H9 (cell line): ENCODE results near the gene PLPP1. TPM values are rescaled to one million over a fixed set of nuclear protein-coding genes. Genes with fewer than 3 reads are reported as not detected.

Experiments
- DNase-seq: peaks from one replicate; pipeline ENCODE4 v3.0.0-alpha.2; 2017
- H2AFZ ChIP-seq: one replicate; pipeline ENCODE4 v1.6.1; 2013; ENCODE audit warnings: mild to moderate bottlenecking, low read length, control low read depth, moderate library complexity
- H2AK5ac ChIP-seq: 2 replicates; pipeline ENCODE4 v1.6.1; 2013; ENCODE audit warnings: low read length, control low read depth, mixed read lengths; ENCODE audit not compliant: insufficient read length
- H2BK120ac ChIP-seq: one replicate; pipeline ENCODE4 v1.6.1; 2013; ENCODE audit warnings: low read depth, mild to moderate bottlenecking, low read length, control low read depth, inconsistent platforms; ENCODE audit not compliant: poor library complexity, severe bottlenecking
- H2BK12ac ChIP-seq: 2 replicates; pipeline ENCODE4 v1.6.1; 2013; ENCODE audit warnings: low read length, control low read depth, mixed read lengths, low read depth; ENCODE audit not compliant: insufficient read length
- H2BK15ac ChIP-seq: 2 replicates; pipeline ENCODE4 v1.6.1; 2013; ENCODE audit warnings: low read depth, low read length, control low read depth
- H2BK20ac ChIP-seq: one replicate; pipeline ENCODE4 v1.6.1; 2013; ENCODE audit warnings: low read depth, mild to moderate bottlenecking, low read length, control low read depth, inconsistent platforms; ENCODE audit not compliant: poor library complexity, severe bottlenecking
- H2BK5ac ChIP-seq: 2 replicates; pipeline ENCODE4 v1.6.1; 2013; ENCODE audit warnings: low read length, control low read depth, mixed read lengths; ENCODE audit not compliant: insufficient read length
- H3K14ac ChIP-seq: 2 replicates; pipeline ENCODE4 v1.6.1; 2013; ENCODE audit warnings: low read length, control low read depth; ENCODE audit not compliant: insufficient read depth
- H3K18ac ChIP-seq: 2 replicates; pipeline ENCODE4 v1.6.1; 2013; ENCODE audit warnings: low read depth, mild to moderate bottlenecking, mixed read lengths, low read length, control low read depth; ENCODE audit not compliant: insufficient read length
- H3K23ac ChIP-seq: 2 replicates; pipeline ENCODE4 v1.6.1; 2013; ENCODE audit warnings: low read length, control low read depth, mixed read lengths, low read depth; ENCODE audit not compliant: insufficient read length
- H3K23me2 ChIP-seq: 2 replicates; pipeline ENCODE4 v1.6.1; 2013; ENCODE audit warnings: low read depth, mild to moderate bottlenecking, mixed read lengths, low read length, control low read depth; ENCODE audit not compliant: insufficient read length, poor library complexity, severe bottlenecking
- H3K27ac ChIP-seq: 2 replicates; pipeline ENCODE4 v1.5.1; 2013; ENCODE audit warnings: low read length, control low read depth, mixed read lengths, low read depth; ENCODE audit not compliant: insufficient read length
- H3K27me3 ChIP-seq: 2 replicates; pipeline ENCODE4 v1.6.1; 2013; ENCODE audit warnings: low read length, control low read depth, inconsistent platforms; ENCODE audit not compliant: insufficient read depth
- H3K4ac ChIP-seq: 2 replicates; pipeline ENCODE4 v1.6.1; 2013; ENCODE audit warnings: low read depth, mild to moderate bottlenecking, control low read depth, inconsistent platforms, low read length, moderate library complexity
- H3K4me1 ChIP-seq: 2 replicates; pipeline ENCODE4 v1.6.1; 2013; ENCODE audit warnings: low read length, control low read depth, inconsistent platforms; ENCODE audit not compliant: insufficient read depth
- H3K4me2 ChIP-seq: 2 replicates; pipeline ENCODE4 v1.6.1; 2013; ENCODE audit warnings: low read length, control low read depth, mixed read lengths; ENCODE audit not compliant: insufficient read length, insufficient read depth
- H3K56ac ChIP-seq: 2 replicates; pipeline ENCODE4 v1.6.1; 2013; ENCODE audit warnings: low read depth, mild to moderate bottlenecking, mixed read lengths, low read length, control low read depth; ENCODE audit not compliant: insufficient read length
- H3K79me1 ChIP-seq: 2 replicates; pipeline ENCODE4 v1.6.1; 2013; ENCODE audit warnings: low read depth, mild to moderate bottlenecking, moderate library complexity, low read length, control low read depth, inconsistent platforms; ENCODE audit not compliant: insufficient read depth, poor library complexity, severe bottlenecking
- H3K79me2 ChIP-seq: 2 replicates; pipeline ENCODE4 v1.6.1; 2013; ENCODE audit warnings: low read length, control low read depth, inconsistent platforms; ENCODE audit not compliant: insufficient read depth
- H3K9ac ChIP-seq: 2 replicates; pipeline ENCODE4 v1.6.1; 2013; ENCODE audit warnings: low read length, control low read depth, mixed read lengths; ENCODE audit not compliant: insufficient read length; ENCODE audit errors: extremely low read depth
- H3K9me3 ChIP-seq: one replicate; pipeline ENCODE4 v1.6.1; 2013; ENCODE audit warnings: low read depth, low read length, inconsistent platforms; ENCODE audit not compliant: control insufficient read depth
- H3T11ph ChIP-seq: one replicate; pipeline ENCODE4 v1.6.1; 2013; ENCODE audit warnings: mild to moderate bottlenecking, low read length, control low read depth, inconsistent platforms
- H4K20me1 ChIP-seq: one replicate; pipeline ENCODE4 v1.6.1; 2013; ENCODE audit not compliant: control insufficient read depth, insufficient read length, insufficient read depth
- H4K5ac ChIP-seq: 2 replicates; pipeline ENCODE4 v1.6.1; 2013; ENCODE audit warnings: low read depth, mild to moderate bottlenecking, mixed read lengths, low read length, control low read depth; ENCODE audit not compliant: insufficient read length
- H4K8ac ChIP-seq: replicated peaks from 2 replicates; pipeline ENCODE4 v1.6.1; 2013; ENCODE audit warnings: low read length, control low read depth, mixed read lengths, low read depth; ENCODE audit not compliant: insufficient read length
- H4K91ac ChIP-seq: 2 replicates; pipeline ENCODE4 v1.6.1; 2013; ENCODE audit warnings: low read depth, mild to moderate bottlenecking, moderate library complexity, mixed read lengths, low read length, control low read depth; ENCODE audit not compliant: insufficient read length
- H3K27ac Mint-ChIP-seq, 3 experiments: 2 replicates in 2 of 3; 3 replicates in 1 of 3; pipeline ENCODE4 v1.8.0; 2020 to 2021; ENCODE audit warnings: mixed read lengths in 3 of 3, mild to moderate bottlenecking in 1 of 3, moderate library complexity in 1 of 3
- H3K27me3 Mint-ChIP-seq: 2 replicates; pipeline ENCODE4 v1.8.0; 2021; ENCODE audit warnings: low read depth, mild to moderate bottlenecking, moderate library complexity, mixed read lengths
- H3K36me3 Mint-ChIP-seq, 3 experiments: 2 replicates in 2 of 3; 3 replicates in 1 of 3; pipeline ENCODE4 v1.8.0; 2020 to 2021; ENCODE audit warnings: low read depth in 3 of 3, mixed read lengths in 3 of 3; ENCODE audit not compliant: insufficient read depth in 1 of 3
- H3K4me1 Mint-ChIP-seq, 2 experiments: 2 replicates each; pipeline ENCODE4 v1.8.0; 2020; ENCODE audit warnings: mixed read lengths in 2 of 2
- H3K4me3 Mint-ChIP-seq, 2 experiments: 2 replicates in 1 of 2; 3 replicates in 1 of 2; pipeline ENCODE4 v1.8.0; 2020 to 2021; ENCODE audit warnings: mild to moderate bottlenecking in 2 of 2, mixed read lengths in 2 of 2, moderate library complexity in 1 of 2
- H3K9me3 Mint-ChIP-seq, 2 experiments: 2 replicates in 1 of 2; 3 replicates in 1 of 2; pipeline ENCODE4 v1.8.0; 2020; ENCODE audit warnings: mild to moderate bottlenecking in 2 of 2, mixed read lengths in 2 of 2, moderate library complexity in 1 of 2
- CTCF ChIP-seq: fragments of 200-600 bp; sonication (generic); conservative IDR thresholded peaks from 3 replicates; pipeline ENCODE4 v1.8.0; 2021; ENCODE audit warnings: antibody characterized with exemption, mild to moderate bottlenecking
- total RNA-seq: library from RNA; stranded (reverse); gene quantifications from 2 replicates; pipeline ENCODE4 v1.2.1, GENCODE V29; 2021

The PLPP1 gene
- total RNA-seq, 1 experiment from 2014 or later, result 85.9 TPM

- no peak overlapping the region for H2BK15ac ChIP-seq
- no peak for DNase-seq
- H3K9ac ChIP-seq, result no peak overlapping the region
- peaks cover 15% of the 10 kb centered on the region; the same call in 1 of the 2 replicates for H3K79me2 ChIP-seq
- H2BK120ac ChIP-seq, result no peak overlapping the region
- H3T11ph ChIP-seq, result no peak overlapping the region
- no peak overlapping the region for H4K8ac ChIP-seq
- no peak overlapping the region for H3K23ac ChIP-seq
- H3K27me3 Mint-ChIP-seq, result no peaks in the 10 kb centered on the region
- H3K9me3 ChIP-seq, result no peaks in the 10 kb centered on the region
- H3K4me2 ChIP-seq, result no peak overlapping the region
- peak overlapping the region in 1 of 3 experiments; percentile 64; a peak in 2 of 7 replicates for H3K27ac Mint-ChIP-seq
- H2BK5ac ChIP-seq, result no peak overlapping the region
- no peak overlapping the region for H3K4me3 Mint-ChIP-seq
- TF ChIP-seq CTCF, result no peak
- H4K5ac ChIP-seq, result no peak overlapping the region
- no peaks in the 10 kb centered on the region for H3K9me3 Mint-ChIP-seq
- no peak overlapping the region for H2AFZ ChIP-seq
- H4K91ac ChIP-seq, result no peak overlapping the region
- peaks cover 3% of the 10 kb centered on the region; the same call in 1 of the 2 replicates for H3K4me1 ChIP-seq
- peaks cover 0 to 20% (median 6%) of the 10 kb centered on the region in 3 experiments; a peak in 5 of 7 replicates for H3K36me3 Mint-ChIP-seq
- no peaks in the 10 kb centered on the region for H3K27me3 ChIP-seq
- no peak overlapping the region for H2BK20ac ChIP-seq
- no peak overlapping the region for H2BK12ac ChIP-seq
- H3K14ac ChIP-seq, result no peak overlapping the region
- no peak overlapping the region for H3K27ac ChIP-seq
- peaks cover 31 to 50% of the 10 kb centered on the region in 2 experiments for H3K4me1 Mint-ChIP-seq
- H3K79me1 ChIP-seq, result no peaks in the 10 kb centered on the region
- H3K56ac ChIP-seq, result no peak overlapping the region
- no peaks in the 10 kb centered on the region for H3K23me2 ChIP-seq
- H2AK5ac ChIP-seq, result no peak overlapping the region
- no peak overlapping the region for H3K18ac ChIP-seq
- no peak overlapping the region for H3K4ac ChIP-seq
- H4K20me1 ChIP-seq, result no peaks in the 10 kb centered on the region
Observed at GRCh38 chr5:55518831-55519390, 15.9 kb downstream of the PLPP1 start.
